ENCODE measurements around the gene ADGRE3.
A peak's percentile ranks its signal among the peaks of the same experiment; 100 is the strongest.

ADGRE3 gene

DNA sequence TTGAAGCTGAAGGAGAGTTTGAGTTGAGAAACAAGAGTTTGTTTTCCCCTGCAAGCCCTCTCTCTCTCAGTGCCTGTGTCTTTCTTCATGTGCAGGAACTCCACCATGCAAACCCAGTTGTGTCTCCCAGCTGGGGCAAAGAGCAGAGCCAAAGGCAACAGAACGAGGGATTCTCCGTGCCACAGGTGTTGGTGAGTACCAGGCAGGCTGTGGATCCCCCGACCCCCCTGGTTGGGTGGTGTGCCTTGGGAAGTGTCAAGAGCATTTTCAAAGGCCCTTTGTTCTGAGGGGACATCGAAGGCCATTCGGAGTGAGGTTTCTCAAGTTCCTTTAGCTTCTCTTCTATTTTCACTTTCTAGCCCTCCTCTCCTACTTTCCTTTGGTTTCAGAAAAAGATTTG lies 20.8 kb upstream of the ADGRE3 start:
- TF ChIP-seq, protein P1, sequence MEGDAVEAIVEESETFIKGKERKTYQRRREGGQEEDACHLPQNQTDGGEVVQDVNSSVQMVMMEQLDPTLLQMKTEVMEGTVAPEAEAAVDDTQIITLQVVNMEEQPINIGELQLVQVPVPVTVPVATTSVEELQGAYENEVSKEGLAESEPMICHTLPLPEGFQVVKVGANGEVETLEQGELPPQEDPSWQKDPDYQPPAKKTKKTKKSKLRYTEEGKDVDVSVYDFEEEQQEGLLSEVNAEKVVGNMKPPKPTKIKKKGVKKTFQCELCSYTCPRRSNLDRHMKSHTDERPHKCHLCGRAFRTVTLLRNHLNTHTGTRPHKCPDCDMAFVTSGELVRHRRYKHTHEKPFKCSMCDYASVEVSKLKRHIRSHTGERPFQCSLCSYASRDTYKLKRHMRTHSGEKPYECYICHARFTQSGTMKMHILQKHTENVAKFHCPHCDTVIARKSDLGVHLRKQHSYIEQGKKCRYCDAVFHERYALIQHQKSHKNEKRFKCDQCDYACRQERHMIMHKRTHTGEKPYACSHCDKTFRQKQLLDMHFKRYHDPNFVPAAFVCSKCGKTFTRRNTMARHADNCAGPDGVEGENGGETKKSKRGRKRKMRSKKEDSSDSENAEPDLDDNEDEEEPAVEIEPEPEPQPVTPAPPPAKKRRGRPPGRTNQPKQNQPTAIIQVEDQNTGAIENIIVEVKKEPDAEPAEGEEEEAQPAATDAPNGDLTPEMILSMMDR (IDR thresholded peaks at IDR 0.05; ENCODE audit: poor library complexity, severe bottlenecking), result no peak
- H3K36me3 ChIP-seq (ENCODE audit: low read depth), result peaks cover 14% of the 10 kb centered on the region

DNA sequence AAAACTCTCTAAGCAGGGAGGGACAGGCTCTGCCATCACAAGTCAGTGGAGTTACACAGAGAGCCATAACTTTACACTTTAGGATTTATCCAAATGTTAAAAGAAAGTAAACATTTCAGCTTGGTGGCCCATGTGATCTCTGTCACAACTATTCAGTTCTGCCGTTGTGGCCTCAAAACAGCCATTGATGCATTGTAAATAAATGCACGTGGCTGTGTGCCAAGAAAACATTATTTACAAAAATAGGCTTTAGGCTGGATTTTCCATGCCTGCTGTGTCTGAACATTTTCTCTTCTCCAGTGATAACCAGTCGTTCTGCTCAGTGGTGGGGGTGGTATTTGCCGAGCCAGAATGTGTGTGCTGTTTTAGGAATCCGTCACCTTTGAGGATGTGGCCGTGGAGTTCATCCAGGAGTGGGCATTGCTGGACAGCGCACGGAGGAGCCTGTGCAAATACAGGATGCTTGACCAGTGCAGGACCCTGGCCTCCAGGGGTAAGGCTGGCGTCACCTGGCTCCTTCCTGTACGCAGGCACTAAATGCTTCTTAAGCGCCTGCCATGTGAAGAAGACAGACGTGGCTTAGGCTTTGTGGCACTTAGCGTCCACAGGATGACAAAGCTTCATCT lies 20.1 kb upstream of the ADGRE3 start:
- TF ChIP-seq, protein P1 (IDR thresholded peaks at IDR 0.05; ENCODE audit: poor library complexity, severe bottlenecking), result no peak
- ATAC-seq (ENCODE audit: low read depth) (no peak), DNase-seq (ENCODE audit: low spot score) (no peak)
- Histone ChIP-seq H3K4me3 (ENCODE audit: severe bottlenecking) (no peak overlapping the region), H3K27me3 (ENCODE audit: insufficient read depth, poor library complexity, severe bottlenecking) (no peaks in the 10 kb centered on the region), H3K27ac (ENCODE audit: poor library complexity, severe bottlenecking) (no peak overlapping the region), H3K9me3 (ENCODE audit: severe bottlenecking) (no peaks in the 10 kb centered on the region), H3K4me1 (ENCODE audit: insufficient read depth, poor library complexity, severe bottlenecking) (no peaks in the 10 kb centered on the region), H3K36me3 (ENCODE audit: low read depth) (peaks cover 9% of the 10 kb centered on the region)

More for the DNA sequence above, 20.8 kb upstream of the ADGRE3 start:
- Histone ChIP-seq H3K4me1 (ENCODE audit: insufficient read depth, poor library complexity, severe bottlenecking) (no peaks in the 10 kb centered on the region), H3K27me3 (ENCODE audit: insufficient read depth, poor library complexity, severe bottlenecking) (no peaks in the 10 kb centered on the region), H3K27ac (ENCODE audit: poor library complexity, severe bottlenecking) (no peak overlapping the region), H3K9me3 (ENCODE audit: severe bottlenecking) (no peaks in the 10 kb centered on the region), H3K4me3 (ENCODE audit: severe bottlenecking) (no peak overlapping the region)
- no peak for ATAC-seq (ENCODE audit: low read depth)
- no peak for DNase-seq (ENCODE audit: low spot score)

DNA sequence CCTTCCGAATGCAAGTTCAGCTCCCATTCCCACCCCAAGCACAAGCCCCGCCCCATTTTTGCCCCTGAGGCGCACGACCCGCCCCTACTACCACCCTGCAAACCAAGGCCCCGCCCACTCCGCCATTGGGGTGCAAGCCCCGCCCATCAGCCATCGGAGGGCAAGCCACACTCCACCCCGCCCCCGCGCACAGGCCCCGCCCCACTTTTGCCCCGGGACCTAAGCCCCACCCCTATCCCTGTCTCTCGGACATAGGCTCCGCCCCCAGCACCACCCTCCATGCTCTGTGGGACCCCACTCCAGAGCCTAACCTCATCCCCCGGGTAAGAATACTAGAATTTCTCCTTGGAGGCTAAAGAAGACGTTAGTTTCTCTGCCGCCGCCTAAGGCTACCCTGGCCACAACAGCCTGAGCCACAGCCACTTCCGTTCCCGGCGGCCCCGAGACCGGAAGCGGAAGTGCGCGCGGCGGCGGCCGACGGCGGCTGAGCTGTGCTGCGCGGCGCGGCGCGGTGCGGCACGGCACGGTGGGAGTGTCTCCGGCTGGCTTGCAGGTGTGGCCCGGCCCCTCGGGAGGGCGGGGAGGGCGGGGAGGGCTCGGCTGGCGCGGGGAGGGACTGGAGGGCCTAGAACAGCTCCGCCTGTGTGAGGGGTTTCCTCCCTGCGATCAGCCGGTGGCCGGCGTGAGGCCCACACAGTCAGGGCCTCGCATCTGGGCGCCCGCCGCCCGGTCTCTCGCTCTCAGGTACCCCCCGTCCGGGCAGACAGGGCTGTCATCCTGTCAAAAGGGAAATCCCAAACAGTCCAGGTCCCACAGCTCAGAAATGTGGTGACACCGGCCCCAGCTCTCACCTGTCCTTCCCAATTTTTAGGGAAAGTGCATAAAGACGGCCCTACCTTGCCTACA lies 15.2 kb upstream of the ADGRE3 start, which contains the start of gene ZNF333:
ZNF333 (plus strand) TSS at position 451 of the 906 bp plus-strand sequence. CDS start 3,444 bp downstream, outside the sequence.
- TF ChIP-seq, protein P1 (IDR thresholded peaks at IDR 0.05; ENCODE audit: poor library complexity, severe bottlenecking), result no peak
- H3K36me3 ChIP-seq (ENCODE audit: low read depth), result no peaks in the 10 kb centered on the region
- ATAC-seq (ENCODE audit: low read depth) (peak; percentile 98), DNase-seq (ENCODE audit: low spot score) (peak; percentile 95)
- peak within 1 kb of the TSS; percentile 95 for H3K4me3 ChIP-seq (ENCODE audit: severe bottlenecking)
- H3K27me3 ChIP-seq (ENCODE audit: insufficient read depth, poor library complexity, severe bottlenecking), result no peaks in the 10 kb centered on the region
- peak within 1 kb of the TSS; percentile 79 for H3K27ac ChIP-seq (ENCODE audit: poor library complexity, severe bottlenecking)
- no peaks in the 10 kb centered on the region for H3K4me1 ChIP-seq (ENCODE audit: insufficient read depth, poor library complexity, severe bottlenecking)
- no peaks in the 10 kb centered on the region for H3K9me3 ChIP-seq (ENCODE audit: severe bottlenecking)

DNA sequence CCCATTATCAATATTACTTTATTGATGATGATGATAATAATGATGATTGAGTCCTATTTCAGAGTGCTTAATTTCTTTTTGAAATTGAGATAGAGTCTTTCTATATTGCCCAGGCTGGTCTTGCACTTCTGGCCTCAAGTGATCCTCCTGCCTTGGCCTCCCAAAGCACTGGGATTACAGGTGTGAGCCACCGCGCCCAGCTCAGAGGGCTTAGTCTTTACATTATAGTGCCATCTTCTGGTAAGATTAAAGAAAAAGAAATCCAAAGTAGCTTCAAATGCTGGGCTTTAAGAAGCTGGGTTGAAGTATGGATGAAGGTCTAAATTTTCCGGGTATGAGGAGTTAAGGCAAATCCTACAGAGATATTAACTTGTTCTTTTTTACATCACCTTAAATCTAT lies 11.8 kb upstream of the ADGRE3 start:
- Histone ChIP-seq H3K27me3 (ENCODE audit: insufficient read depth, poor library complexity, severe bottlenecking) (no peaks in the 10 kb centered on the region), H3K4me3 (ENCODE audit: severe bottlenecking) (no peak overlapping the region), H3K4me1 (ENCODE audit: insufficient read depth, poor library complexity, severe bottlenecking) (no peaks in the 10 kb centered on the region), H3K9me3 (ENCODE audit: severe bottlenecking) (no peaks in the 10 kb centered on the region), H3K36me3 (ENCODE audit: low read depth) (no peaks in the 10 kb centered on the region), H3K27ac (ENCODE audit: poor library complexity, severe bottlenecking) (no peak overlapping the region)
- TF ChIP-seq, protein P1 (IDR thresholded peaks at IDR 0.05; ENCODE audit: poor library complexity, severe bottlenecking), result peak; percentile 64
- DNase-seq (ENCODE audit: low spot score) (no peak), ATAC-seq (ENCODE audit: low read depth) (no peak)

All from RWPE2 (cell line).